ENCODE measurements around the gene GCDH.
"Not testable (repeated sequence)": the region's sequence is repeated elsewhere in the genome, so short reads cannot be mapped to it uniquely, and the experiment has no call there.

Gene GCDH

DNA sequence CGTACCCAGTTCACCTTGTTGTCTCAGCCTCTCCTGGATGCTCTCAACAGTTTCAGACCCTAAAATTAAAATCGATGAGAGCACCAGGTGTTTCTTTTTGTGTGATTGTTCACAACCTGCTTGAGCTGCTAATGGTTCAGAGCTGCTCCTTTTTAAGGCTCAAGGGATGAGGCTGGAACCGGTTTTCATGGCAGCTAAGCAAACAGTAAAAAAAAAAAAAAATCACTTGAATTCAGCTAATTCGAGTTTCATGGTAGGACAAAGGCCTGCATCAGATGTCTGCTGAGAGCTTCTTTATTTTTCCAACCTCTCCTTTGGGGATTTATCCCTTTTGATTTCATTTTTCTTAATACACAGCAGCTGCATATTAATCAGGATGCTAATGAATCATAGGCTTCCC is 21.6 kb downstream of the GCDH start:
- DNase-seq, result no peak

DNA sequence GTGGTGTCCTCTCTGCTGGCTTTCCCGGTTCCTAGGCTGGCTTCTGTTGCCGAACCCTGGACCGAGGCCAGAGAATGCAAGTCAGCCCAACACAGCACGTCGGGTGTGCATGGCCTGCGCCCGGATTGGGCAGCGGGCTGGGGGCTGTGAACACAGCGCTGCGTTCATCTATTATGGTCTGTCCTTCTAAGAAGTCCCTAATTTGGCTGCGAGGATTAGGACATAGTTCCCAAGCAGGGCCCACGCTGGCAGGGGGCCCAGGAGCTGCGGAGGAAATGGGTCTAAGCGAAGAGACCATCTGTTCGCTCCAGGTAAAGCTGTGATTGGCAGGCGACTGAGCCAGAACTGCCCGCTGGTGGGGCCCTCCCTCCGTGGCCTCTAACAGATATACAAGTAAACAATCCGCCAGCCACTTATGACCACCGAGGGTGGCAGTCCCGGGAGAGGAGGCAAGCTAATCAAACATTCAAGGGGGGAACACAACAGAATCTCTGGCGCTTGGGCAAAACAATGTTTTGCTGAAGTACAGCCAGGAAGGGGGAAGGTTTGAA is 22.1 kb downstream of the GCDH start:
- peak; percentile 17 to 25 for DNase-seq

DNA sequence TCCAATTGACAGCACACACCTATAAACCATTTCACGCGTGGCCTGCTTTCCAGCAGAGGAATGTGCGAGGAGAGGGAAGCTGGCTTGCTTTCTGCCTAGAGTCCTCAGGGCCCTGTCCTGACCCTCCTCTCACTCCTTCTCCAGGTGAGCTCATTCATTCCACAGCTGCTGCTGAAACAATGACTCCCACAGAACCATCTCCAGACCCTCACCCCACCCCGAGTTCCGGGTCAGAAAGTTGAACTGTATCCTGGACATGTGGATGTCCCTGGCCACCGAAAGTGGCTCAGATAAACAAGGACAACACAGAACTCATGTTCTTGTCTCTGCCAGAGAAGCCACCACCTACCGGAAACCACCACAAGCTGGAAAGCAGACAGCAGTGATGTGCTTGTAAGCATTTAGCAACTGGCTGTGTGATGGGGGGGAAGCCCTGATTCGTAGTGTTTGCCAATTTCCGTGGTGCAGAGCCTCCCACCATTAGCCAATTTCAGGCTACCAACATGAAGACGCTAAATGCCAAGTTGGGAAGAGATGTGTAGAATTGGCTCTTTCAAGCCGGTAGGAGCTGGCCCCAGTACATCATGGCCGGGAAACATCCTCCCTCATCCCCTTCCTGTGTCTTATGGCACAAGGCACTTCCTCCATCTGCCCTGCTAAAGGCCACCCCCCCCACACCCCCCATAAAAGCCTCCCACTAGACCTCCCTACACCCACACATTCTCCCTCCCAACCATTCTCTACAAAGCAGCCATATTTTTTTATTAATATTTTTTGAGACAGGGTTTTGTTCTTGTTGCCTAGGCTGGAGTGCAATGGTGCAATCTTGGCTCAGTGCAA is 23.1 kb downstream of the GCDH start:
- DNase-seq, result no peak

DNA sequence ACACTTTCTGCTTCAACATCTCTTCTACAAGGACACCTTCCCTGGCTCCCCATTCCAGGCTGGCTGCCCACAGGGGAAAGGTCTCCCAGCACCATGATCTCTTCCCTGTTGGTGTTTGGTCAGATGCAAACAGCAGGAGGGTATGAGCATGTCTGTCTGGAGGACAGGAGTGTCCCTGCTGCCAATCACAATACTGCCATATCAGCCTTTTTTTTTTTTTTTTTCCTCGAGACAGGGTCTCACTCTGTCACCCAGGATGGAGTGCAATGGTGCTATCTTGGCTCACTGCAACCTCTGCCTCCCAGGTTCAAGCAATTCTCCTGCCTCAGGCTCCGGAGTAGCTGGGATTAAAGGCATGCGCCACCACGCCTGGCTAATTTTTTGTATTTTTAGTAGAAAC is 24.9 kb downstream of the GCDH start:
- not testable (repeated sequence) for DNase-seq

DNA sequence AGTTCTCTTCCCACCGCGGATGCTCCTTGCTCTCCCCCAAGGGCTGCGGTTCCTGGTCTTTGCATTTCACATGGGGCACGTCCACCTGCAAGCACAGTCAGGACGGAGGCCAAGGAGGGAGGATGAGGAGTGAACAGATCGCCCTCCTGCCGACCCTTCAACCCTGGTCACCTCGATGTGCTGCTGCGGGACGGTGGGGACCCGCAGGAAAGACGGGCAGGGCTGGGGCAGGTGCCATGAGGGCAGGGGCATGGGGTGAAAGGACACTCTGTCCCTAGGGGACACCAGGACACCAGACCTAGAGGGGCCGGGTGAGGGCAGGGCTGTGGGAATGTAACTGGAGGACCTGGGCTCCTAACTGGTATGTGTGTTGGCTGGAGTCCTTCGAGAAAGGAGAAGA is 27.3 kb downstream of the GCDH start:
- DNase-seq, result no peak

DNA sequence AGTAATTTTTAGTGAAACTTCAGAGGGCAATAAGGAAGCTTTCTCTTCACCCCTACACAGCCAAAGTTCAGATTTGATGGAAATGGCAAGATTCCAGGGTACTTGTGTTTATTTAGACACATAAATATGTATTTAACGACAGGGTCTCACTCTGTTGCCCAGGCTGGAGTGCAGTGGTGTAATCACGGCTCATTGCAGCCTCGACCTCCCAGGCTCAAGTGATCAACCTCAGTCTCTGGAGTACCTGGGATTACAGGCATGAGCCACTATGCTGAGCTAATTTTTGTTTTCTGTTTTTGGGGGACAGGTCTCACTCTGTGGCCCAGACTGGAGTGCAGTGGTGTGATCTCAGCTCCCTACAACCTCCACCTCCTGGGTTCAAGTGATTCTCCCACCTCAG is 30.1 kb downstream of the GCDH start:
- no peak for DNase-seq

DNA sequence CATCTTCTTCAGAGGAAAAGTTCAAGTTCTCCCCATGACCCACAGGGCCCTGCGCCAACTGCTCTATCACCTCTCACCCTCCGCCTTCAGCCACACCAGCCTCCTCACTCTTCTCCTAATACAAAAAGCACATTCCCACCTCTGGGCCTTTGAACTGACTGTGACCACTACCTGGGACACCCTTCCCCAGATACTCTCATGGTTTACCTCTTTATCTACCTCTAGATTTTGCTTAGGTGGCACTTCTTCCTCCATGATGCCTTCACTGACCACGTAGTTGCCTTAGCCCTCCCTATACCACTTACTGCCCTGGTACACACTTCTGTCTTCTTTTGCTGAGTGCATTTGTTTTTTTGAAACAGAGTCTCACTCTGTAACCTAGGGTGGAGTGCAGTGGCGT is 32.0 kb downstream of the GCDH start:
- DNase-seq, result no peak

DNA sequence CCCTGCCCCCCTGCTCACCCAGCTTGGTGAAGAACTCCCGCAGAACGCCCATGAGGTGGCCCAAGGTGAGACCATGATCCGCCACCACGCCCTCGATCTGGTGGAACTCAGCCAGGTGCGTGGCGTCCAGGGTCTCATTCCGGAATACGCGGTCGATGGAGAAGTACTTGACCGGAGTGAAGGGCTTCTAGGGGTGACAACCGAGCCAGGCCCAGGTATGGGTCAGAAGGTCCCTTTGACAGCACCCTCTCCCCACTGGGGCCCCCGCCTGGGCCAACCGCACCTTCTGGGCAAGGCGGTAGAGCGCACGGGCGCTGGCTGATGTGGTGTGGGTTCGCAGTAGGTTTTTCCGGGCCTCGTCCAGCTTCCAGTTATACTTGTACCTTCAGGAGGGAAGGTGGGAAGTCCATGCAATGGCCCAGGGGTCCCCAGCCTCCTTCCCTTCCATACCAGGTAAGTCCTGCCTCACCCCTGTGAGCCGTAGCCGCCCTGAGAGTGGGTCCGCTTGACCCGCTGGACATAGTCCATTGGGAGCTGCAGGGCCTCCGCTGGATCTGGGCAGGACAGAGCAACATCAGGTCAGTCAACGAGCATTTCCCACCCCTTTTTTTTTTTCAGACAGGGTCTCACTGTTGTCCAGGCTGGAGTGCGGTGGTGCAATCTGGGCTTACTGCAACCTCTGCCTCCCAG is 33.8 kb downstream of the GCDH start:
- DNase-seq, result no peak

DNA sequence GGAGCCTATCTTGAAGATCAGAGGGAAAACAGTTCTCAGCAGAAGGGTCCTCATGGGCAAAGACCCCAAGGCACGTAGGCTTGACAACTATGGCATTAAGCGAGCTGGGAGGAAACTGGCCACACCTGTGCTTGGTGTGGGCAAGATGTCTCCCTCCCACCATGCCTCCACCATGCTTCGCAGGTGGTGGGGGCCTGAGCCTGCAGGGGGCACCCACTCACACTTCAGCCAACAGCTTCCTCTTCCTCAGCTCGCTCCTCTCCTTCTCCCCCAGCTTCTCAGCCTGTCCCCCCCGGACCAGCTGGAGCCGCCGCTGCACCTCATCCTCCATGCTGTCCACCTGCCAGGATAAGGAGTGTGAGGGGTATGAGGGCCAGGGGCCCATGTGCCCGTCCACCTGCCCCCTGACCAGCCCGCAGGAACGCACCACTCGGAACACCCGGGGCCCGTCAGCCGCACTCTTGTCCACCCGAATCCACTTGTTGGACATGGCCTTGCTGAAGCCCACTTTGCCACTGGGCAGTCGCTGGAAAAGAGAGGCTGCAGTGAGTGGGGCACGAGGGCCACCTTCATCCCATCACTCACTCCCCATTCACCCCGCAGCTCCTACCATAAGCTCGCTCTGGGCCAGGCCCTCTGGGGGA is 39.2 kb downstream of the GCDH start:
- DNase-seq, result no peak

DNA sequence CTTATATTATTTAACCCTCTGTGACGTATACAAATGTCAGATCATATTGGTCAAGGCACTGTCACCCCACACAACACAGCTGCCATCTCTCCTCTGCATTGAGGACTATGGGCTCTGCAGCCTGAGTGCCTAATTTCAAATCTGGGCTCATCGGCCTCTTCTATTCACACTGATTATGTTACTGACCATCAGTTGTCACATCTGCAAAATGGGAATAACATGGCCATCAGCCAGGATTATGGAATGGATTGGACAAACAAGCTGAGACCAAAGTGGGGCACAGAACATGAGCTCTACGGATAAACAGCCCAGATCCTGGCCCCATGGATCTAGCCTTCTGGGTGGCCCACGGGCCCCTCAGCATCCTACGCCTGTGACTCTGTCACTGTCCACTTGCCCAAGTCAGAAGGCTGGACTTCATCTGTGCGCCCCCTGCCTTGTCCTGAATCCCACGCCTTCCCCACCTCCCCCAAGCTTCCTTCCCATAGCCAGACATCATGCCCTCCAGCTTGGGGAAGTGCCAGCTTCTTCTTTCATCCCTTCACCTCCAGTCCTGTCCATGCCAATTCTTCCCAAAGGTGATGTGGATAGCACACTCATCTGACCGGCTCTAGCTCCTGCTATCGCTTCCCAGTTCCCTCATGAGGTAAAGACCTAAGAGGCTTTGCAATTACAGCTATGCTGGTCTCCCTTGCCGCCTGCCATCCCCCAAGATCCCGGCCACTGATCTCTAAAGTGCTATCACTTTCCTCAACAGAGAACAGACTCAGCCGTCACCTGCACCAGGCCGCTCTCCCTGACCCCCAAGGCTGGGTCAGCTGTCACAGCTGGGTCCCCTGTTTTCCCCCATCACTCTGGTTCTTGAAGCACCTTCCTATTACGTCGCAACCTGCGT is 41.7 kb downstream of the GCDH start:
- DNase-seq, result no peak

DNA sequence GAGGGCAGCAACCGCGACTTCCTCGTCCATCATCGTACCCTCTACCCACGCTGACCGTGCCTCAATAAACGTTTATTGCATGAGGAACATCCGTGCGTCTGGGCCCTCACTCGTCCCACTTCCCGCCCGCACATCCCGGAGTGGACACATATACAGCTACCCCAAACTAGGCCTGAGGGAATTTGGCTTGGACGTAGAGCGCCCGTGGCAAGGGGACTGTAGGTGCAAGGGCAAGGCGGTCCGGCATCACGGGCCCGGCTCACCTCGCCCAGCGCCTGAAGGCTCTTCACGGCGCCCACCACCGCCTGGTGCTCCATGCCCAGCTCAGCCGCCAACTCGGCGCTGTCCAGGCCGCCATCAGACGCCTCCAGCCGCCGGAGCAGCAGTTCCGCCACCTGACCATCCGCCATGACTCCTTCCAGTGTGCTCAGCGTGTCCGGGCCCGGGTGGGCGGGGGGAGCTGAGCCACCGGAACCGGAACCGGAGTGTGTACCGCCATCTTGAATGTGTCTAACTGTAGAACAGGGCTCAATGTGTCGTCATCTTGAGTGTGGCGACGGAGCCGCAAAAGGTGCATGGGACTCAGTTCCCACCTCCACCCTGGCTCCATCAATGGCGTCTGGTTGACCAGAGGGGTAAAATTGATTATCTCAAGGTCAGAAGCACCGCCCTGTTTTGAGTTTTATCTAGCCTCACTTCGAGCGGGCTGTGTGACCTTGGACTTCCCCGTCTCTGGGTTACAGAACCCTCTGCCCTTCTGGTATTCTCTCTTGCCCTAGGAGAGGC is 42.5 kb downstream of the GCDH start, which contains the start of gene FARSA:
Gene FARSA (minus strand): TSS at position 425 of the 786 bp plus-strand sequence. CDS start 15 bp downstream, at position 410.
- peak; percentile 76 to 84 for DNase-seq

DNA sequence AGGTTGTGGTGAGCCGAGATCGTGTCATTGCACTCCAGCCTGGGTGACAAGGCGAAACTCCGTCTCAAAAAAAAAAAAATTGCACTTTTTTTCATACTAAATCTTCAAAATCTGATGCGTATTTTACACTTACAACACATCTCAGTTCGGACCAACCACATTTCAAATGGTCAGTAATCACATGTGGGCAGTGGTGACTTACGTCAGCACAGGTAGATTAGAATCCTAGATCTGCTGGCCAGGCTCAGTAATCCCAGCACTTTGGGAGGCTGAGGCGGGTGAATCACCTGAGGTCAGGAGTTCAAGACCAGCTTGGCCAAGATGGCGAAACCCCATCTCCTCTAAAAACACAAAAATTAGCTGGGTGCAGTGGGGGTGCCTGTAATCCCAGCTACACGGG is 44.1 kb downstream of the GCDH start:
- DNase-seq, result no peak

DNA sequence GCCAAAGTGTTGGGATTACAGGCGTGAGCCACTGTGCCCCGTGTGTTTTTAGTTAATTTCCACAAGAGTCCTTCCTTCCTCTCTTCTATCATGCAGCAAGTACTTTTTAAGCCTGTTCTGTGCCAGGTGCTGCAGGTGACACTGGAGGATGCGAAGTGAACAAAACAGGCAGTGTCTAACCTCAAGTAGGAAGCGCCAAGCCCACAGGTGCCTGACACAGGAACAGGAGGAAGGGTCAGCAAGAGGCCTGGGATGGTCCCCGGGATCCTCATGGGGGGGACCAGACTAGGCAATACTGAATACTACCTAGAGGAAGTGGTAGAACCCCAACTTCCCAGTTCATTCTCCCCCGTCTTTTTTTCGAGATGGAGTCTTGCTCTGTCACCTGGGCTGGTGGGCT is 45.6 kb downstream of the GCDH start:
- DNase-seq, result no peak

DNA sequence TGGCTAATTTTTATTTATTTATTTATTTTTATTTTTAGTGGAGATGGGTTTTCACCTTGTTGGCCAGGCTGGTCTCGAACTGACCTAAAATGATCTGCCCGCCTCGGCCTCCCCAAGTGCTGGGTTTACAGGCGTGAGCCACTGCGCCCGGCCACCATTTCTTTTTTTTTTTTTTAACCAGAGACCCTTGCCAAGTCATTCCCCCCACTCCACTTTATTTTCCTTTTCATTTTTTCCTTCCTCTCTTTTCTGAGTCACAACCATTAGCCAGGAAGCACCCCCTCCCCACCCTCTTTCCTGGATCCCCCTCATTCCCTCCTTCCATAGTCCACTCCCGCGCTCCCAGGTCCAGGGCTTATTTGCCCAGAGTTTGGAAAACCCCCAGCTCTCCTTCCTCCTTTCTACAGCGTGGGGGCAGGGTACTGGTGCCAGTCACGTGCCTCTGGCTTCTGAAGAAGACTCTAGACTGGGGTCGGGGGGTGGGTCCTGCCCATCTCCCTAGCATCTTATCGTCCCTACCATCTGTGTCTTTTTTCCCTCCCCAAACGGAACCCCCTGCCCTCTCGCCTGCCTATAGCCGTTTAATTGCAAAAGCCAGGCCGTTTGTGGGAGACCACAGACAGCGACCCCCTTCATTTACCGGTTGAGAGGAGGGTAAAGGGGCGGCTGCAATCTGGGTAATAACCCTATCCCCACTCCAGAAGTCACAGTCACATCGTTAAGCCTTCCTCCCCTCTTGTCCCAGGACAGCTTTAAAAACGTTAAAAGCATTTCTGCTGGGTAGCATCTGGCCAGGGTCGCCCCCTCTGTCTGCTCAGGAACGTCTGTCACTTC is 46.4 kb downstream of the GCDH start:
- peak in 1 of 2 experiments; percentile 9 for DNase-seq

DNA sequence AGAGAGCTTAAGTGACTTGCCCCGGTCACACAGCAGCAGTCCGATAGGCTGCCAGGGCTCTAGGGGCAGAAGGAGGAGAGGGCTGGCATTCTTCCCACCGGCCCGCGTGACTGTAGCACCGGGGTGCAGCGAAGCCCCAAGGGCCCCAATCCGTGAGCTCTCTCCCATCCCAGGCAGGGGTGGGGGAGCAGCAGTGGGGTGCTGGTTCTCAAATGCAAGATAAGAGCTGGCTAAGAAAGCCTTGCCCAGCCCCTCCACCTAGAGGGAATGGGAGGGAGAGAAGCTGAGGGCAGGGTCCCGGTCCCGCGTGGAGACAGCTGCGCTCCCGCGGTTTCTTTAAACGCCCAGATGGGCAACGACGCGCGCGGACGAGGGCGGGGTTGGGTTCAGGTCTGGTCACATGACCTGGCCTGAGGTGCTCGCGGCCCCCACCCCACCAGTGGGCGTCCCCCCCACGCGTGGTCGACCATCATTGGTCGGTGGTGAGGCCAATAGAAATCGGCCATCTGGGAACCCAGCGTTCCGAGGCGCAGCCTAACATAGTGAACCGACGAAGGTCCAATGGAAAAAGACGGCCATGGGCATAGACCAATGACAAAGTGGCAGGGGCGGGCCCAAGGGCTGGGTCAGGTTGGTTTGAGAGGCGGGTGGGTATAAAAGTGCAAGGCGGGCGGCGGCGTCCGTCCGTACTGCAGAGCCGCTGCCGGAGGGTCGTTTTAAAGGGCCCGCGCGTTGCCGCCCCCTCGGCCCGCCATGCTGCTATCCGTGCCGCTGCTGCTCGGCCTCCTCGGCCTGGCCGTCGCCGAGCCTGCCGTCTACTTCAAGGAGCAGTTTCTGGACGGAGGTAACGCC is 47.2 kb downstream of the GCDH start, which contains the start of gene CALR:
Gene CALR (plus strand): TSS at position 683 of the 852 bp plus-strand sequence. CDS start 71 bp downstream, at position 754.
- DNase-seq, result peak; percentile 94 to 96

DNA sequence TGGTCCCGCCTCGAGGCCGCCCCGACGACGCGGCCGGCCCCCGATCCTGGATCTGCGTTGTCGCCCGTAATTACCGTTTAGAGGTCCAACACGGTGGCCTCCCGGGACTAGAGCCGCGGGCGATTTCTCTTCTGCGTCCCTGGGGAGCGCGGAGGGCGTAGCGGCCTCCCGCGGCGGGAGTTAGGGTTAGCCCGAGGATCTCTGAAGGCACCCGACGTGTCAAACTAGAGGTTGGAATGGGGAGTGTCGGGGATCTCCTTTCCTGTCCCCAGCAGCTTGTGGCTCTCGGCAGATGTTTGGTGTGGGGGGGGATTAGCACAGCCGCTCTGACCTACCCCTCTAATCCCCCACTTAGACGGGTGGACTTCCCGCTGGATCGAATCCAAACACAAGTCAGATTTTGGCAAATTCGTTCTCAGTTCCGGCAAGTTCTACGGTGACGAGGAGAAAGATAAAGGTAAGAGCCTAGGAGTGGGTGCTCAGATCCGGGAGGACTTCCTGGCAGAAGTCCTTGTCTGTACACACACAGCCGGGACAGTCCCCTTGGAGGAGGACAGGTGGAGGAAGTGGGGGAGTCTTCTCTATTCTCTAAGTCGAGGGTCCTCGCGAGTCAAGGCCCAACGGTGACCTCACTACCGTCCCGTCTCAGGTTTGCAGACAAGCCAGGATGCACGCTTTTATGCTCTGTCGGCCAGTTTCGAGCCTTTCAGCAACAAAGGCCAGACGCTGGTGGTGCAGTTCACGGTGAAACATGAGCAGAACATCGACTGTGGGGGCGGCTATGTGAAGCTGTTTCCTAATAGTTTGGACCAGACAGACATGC is 48.0 kb downstream of the GCDH start:
- no peak for DNase-seq

DNA sequence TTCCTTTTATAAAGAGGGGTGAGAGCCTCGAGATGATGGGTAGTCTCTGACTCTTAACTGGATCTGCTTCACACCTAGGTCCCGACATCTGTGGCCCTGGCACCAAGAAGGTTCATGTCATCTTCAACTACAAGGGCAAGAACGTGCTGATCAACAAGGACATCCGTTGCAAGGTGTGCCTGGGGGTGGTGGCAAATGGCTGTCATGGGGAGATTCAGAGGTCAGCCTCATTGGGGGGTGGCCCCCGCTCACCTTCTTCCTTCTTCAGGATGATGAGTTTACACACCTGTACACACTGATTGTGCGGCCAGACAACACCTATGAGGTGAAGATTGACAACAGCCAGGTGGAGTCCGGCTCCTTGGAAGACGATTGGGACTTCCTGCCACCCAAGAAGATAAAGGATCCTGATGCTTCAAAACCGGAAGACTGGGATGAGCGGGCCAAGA is 49.0 kb downstream of the GCDH start:
- DNase-seq, result no peak

DNA sequence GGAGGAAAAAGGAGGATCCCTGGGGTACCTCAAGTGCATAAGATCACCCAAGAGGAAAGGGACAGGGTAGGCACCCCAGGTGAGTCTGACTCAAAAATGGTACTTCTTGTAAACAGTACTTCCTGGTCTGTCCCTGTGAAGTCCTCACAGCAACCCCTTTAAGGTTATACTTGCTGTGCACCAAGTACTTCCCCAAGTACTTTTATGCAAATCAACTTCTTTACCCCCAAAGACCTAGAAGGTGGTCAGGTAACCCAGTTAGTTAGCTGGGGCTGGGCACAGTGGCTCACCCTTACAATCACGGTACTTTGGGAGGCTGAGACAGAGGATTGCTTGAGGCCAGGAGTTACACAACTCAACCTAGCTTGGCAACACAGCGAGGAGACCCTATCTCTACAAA is 49.9 kb downstream of the GCDH start:
- no peak for DNase-seq

Data from NCI-H1930 (cell line).